Breast epithelium (tissue), 4 donors: ENCODE measurements around the gene VPS13D. TPM values are rescaled to one million over a fixed set of nuclear protein-coding genes. Genes with fewer than 3 reads are reported as not detected.

Source experiments
- DNase-seq, 2 donors: peaks; one replicate each; pipeline ENCODE4 v3.0.0-alpha.2; 2019; ENCODE audit warnings: low spot score in 2 of 2
- H3K27ac ChIP-seq, 2 donors: fragments of 200-600 bp; sonication (generic) in 1 of 2; one replicate each; pipeline ENCODE4 v1.5.1; 2016 to 2019; ENCODE audit warnings: mild to moderate bottlenecking in 1 of 2
- H3K27me3 ChIP-seq, 2 donors: fragments of 200-600 bp; sonication (generic) in 1 of 2; one replicate each; pipeline versions ENCODE4 v1.5.1 to v1.6.0; 2017 to 2019; ENCODE audit warnings: control low read depth in 1 of 2, mild to moderate bottlenecking in 1 of 2
- H3K36me3 ChIP-seq: fragments of 200-600 bp; one replicate; pipeline ENCODE4 v1.5.1; 2019
- H3K4me1 ChIP-seq, 2 donors: fragments of 200-600 bp; sonication (generic); one replicate each; pipeline ENCODE4 v1.5.1; 2016 to 2019; ENCODE audit warnings: control low read depth in 1 of 2
- H3K4me3 ChIP-seq, 3 donors: fragments of 200-600 bp; sonication (generic); 1 replicate in 2 of 3; 2 replicates in 1 of 3; pipeline ENCODE4 v1.5.1; 2016 to 2019; ENCODE audit warnings: mild to moderate bottlenecking in 3 of 3, moderate library complexity in 2 of 3
- H3K9me3 ChIP-seq, 2 donors: fragments of 200-600 bp; sonication (generic) in 1 of 2; one replicate each; pipeline ENCODE4 v1.5.1; 2016 to 2019; ENCODE audit warnings: control low read depth in 1 of 2
- POLR2A ChIP-seq: fragments of 450-650 bp; IDR thresholded peaks from one replicate; pipeline ENCODE4 v1.6.1; 2016; ENCODE audit warnings: antibody characterized with exemption, mild to moderate bottlenecking, moderate library complexity
- POLR2AphosphoS5 ChIP-seq, 3 donors: sonication (generic); formaldehyde crosslinking; IDR thresholded peaks; one replicate each; pipeline ENCODE4 v1.6.1; 2017; ENCODE audit warnings: antibody characterized with exemption in 3 of 3
- intact Hi-C: fragments of 100-400 bp; cut with DNase I; formaldehyde crosslinking; loops from one replicate; pipeline ENCODE4 v1.15.1; 2023; ENCODE audit warnings: low total_unique reads
- total RNA-seq, 3 donors: library from RNA; depleted of rRNA; stranded (reverse); fragments of >200 nt; gene quantifications; one replicate each; pipeline ENCODE4 v1.1.0, GENCODE V29; 2016
- TF ChIP-seq, protein P1 (sequence below), 3 donors: fragments of 450-650 bp; IDR thresholded peaks; one replicate each; pipeline ENCODE4 v1.5.1; 2016 to 2017; ENCODE audit warnings: antibody characterized with exemption in 3 of 3, mild to moderate bottlenecking in 3 of 3, moderate library complexity in 3 of 3

Gene VPS13D
- total RNA-seq, 3 donors from 2014 or later: 73.9 to 115 (median 96.4) TPM

- DNase-seq: no peak
- Histone ChIP-seq H3K36me3 (peaks cover 16% of the 10 kb centered on the region), H3K27ac (no peak overlapping the region), H3K4me3 (no peak overlapping the region), H3K4me1 (no peaks in the 10 kb centered on the region), H3K27me3 (no peaks in the 10 kb centered on the region), H3K9me3 (no peaks in the 10 kb centered on the region)
- TF ChIP-seq, protein P1, sequence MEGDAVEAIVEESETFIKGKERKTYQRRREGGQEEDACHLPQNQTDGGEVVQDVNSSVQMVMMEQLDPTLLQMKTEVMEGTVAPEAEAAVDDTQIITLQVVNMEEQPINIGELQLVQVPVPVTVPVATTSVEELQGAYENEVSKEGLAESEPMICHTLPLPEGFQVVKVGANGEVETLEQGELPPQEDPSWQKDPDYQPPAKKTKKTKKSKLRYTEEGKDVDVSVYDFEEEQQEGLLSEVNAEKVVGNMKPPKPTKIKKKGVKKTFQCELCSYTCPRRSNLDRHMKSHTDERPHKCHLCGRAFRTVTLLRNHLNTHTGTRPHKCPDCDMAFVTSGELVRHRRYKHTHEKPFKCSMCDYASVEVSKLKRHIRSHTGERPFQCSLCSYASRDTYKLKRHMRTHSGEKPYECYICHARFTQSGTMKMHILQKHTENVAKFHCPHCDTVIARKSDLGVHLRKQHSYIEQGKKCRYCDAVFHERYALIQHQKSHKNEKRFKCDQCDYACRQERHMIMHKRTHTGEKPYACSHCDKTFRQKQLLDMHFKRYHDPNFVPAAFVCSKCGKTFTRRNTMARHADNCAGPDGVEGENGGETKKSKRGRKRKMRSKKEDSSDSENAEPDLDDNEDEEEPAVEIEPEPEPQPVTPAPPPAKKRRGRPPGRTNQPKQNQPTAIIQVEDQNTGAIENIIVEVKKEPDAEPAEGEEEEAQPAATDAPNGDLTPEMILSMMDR (IDR thresholded peaks at IDR 0.05): no peak
- TF ChIP-seq POLR2AphosphoS5 (IDR thresholded peaks at IDR 0.05): no peak
- no peak for TF ChIP-seq POLR2A
- intact Hi-C loops: no loop called here
Measured at GRCh38 chr1:12296623-12297022, 66.8 kb downstream of the VPS13D start.

GRCh38 chr1:12300706-12301105 lies 70.9 kb downstream of the VPS13D start:
- Histone ChIP-seq H3K27me3 (no peaks in the 10 kb centered on the region), H3K9me3 (no peaks in the 10 kb centered on the region), H3K27ac (no peak overlapping the region), H3K4me3 (no peak overlapping the region), H3K36me3 (peaks cover 10% of the 10 kb centered on the region), H3K4me1 (no peaks in the 10 kb centered on the region)
- TF ChIP-seq POLR2A: no peak
- TF ChIP-seq, protein P1 (IDR thresholded peaks at IDR 0.05): no peak
- no peak for TF ChIP-seq POLR2AphosphoS5 (IDR thresholded peaks at IDR 0.05)
- intact Hi-C loops: no loop called here
- DNase-seq: no peak

DNA sequence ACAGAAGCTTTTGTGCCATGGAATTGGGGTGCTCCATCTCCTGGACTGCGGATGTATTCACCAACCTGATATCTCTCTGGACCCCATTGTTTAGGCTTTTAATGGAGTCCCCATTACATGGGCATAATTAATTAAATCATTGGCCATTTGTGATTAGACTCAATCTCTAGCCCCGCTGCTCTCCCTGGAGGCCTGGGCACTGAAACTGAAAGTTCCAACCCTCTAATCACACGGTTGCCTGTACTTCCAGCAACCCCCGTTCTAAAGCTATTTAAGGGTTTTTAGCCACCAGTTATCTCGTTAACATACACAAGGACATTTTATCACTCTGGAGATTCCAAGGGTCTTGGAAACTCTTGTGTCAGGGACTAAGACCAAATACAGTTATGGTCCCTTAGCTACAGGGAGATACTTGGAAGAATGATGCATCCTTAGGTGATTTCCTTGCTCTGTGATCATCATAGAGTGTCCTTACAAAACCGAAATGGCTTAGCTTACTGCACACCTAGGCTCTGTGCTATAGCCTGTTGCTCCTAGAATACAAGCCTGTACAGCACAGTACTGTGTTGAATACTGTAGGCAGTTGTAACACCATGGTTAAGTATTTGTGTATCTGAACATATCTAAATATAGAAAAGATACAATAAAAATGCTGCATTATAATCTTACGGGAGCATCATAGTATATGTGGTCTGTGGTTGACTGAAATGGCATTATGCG lies 71.8 kb downstream of the VPS13D start:
- DNase-seq: no peak
- Histone ChIP-seq H3K27me3 (no peaks in the 10 kb centered on the region), H3K36me3 (peaks cover 4% of the 10 kb centered on the region), H3K4me1 (no peaks in the 10 kb centered on the region), H3K9me3 (no peaks in the 10 kb centered on the region), H3K27ac (no peak overlapping the region), H3K4me3 (no peak overlapping the region)
- no peak for TF ChIP-seq POLR2AphosphoS5 (IDR thresholded peaks at IDR 0.05)
- TF ChIP-seq, protein P1 (IDR thresholded peaks at IDR 0.05): no peak
- no peak for TF ChIP-seq POLR2A
- intact Hi-C loops: no loop called here

DNA sequence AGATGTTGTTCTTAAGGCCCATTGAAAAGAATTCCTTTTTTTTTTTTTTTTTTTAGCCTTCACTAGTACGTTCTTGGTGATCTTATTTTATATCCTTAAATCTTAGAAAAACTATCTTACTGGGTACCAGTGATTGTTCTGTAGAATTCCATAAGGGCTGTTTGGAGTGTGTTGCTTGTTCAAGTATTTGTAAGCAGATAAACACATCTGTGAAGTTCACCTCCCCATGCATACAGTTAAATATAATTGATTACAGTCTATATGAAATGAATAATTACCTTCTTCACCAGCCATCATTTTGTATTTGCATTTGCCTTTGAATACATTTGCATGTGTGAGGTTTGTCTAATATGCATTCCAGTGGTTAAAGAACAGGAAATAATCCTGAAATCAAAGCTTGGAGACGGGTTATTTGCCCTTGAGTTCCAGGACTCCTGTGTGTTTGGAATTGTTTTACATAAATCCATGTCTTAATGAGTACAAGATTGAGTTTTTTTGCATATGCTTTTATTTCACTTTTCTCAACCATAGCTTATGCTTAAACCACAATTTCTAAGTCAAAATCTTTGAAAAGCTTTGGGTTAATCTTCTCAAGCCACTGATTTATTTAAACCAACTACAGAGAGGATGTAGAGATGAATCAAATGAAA lies 73.1 kb downstream of the VPS13D start:
- Histone ChIP-seq H3K27me3 (no peaks in the 10 kb centered on the region), H3K36me3 (peaks cover 4% of the 10 kb centered on the region), H3K9me3 (no peaks in the 10 kb centered on the region), H3K4me3 (no peak overlapping the region), H3K4me1 (no peaks in the 10 kb centered on the region), H3K27ac (no peak overlapping the region)
- DNase-seq: no peak
- intact Hi-C loops: no loop called here
- TF ChIP-seq, protein P1 (IDR thresholded peaks at IDR 0.05): no peak
- TF ChIP-seq POLR2A (no peak), POLR2AphosphoS5 (IDR thresholded peaks at IDR 0.05) (no peak)

- Histone ChIP-seq H3K4me3 (no peak overlapping the region), H3K27me3 (no peaks in the 10 kb centered on the region), H3K36me3 (peaks cover 4% of the 10 kb centered on the region), H3K27ac (no peak overlapping the region), H3K9me3 (no peaks in the 10 kb centered on the region), H3K4me1 (no peaks in the 10 kb centered on the region)
- DNase-seq: no peak
- TF ChIP-seq, protein P1 (IDR thresholded peaks at IDR 0.05): no peak
- TF ChIP-seq POLR2A: no peak
- TF ChIP-seq POLR2AphosphoS5 (IDR thresholded peaks at IDR 0.05): no peak
- intact Hi-C loops: no loop called here
Measured at GRCh38 chr1:12305377-12305776, 75.5 kb downstream of the VPS13D start.
